ENCODE measurements around the gene RECQL5. TPM values are rescaled to one million over a fixed set of nuclear protein-coding genes. Genes with fewer than 3 reads are reported as not detected.

Gene RECQL5
- total and polyA plus RNA-seq, 2 donors (not counting 1 experiment from before 2014, with no cell fraction given), result 58.5 to 70.5 TPM

DNA sequence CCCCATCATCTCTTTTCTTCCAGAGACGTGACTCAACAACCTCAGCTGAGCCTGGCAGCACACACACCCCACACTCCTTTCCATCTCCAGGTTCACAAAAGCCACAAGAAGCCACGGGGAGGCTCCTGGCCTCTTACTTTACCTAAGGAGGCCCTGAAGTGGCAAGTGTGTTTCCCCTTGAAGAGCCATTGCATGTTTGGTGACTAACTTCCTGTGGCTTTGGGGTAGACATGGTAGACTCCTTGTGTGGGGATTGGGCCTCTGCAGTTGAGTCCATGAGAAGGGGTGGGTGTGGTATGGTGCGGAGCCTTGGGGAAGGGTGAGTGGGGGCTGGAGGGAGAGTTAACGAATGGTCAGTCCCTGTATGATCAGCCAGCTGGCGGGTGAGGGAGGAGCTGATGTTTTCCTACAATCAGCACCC lies 24.4 kb upstream of the RECQL5 start:
- Histone ChIP-seq H3K27ac (ENCODE audit: low read length in 2 of 2) (peak overlapping the region in 1 of 2 donors; percentile 90), H2AFZ (ENCODE audit: insufficient read depth, low read depth, low read length, poor library complexity, severe bottlenecking) (no peak overlapping the region), H3K9ac (ENCODE audit: low read length) (no peak overlapping the region), H3K4me2 (replicated peaks; ENCODE audit: low read depth, low read length, poor library complexity, severe bottlenecking) (no peak overlapping the region), H3K27me3 (replicated peaks in 1 of 4; ENCODE audit: control extremely low read depth in 1 of 4, control insufficient read depth in 3 of 4, insufficient read depth in 4 of 4, low read length in 3 of 4) (no peaks in the 10 kb centered on the region), H3K79me2 (ENCODE audit: control insufficient read depth, insufficient read depth, low read length) (peaks cover 86% of the 10 kb centered on the region), H3K36me3 (replicated peaks in 1 of 2; ENCODE audit: control extremely low read depth in 1 of 2, control insufficient read depth in 1 of 2, extremely low read depth in 1 of 2, insufficient read depth in 2 of 2, low read length in 1 of 2) (peaks cover 9 to 60% of the 10 kb centered on the region in 2 experiments), H4K20me1 (ENCODE audit: control insufficient read depth, insufficient read depth, low read length, poor library complexity, severe bottlenecking) (peaks cover 69% of the 10 kb centered on the region), H3K4me1 (ENCODE audit: control insufficient read depth in 2 of 2, insufficient read depth in 2 of 2, low read length in 2 of 2) (peaks cover 43 to 51% of the 10 kb centered on the region in 2 donors), H3K4me3 (ENCODE audit: control extremely low read depth in 1 of 5, extremely low read depth in 1 of 5, insufficient read depth in 1 of 5, low read depth in 2 of 5, low read length in 4 of 5) (no peak overlapping the region), H3K9me3 (ENCODE audit: control extremely low read depth in 1 of 3, control insufficient read depth in 2 of 3, insufficient read depth in 1 of 3, low read length in 2 of 3) (no peaks in the 10 kb centered on the region)
- no peak for ATAC-seq (ENCODE audit: low read depth)
- 12% methylated on average over 3 of the region's 5 CpGs for WGBS (ENCODE audit: insufficient coverage)
- H3K27ac Mint-ChIP-seq, result peak overlapping the region; percentile 83
- DNase-seq, result no peak
- CTCF ChIA-PET, result interaction anchor here (1.1 to 2.0 kb wide), 3 partner anchors 17 to 56 kb away, joined by 3 to 7 read pairs (median 3); no protein-coding TSS in a partner anchor
- H3K4me3 Mint-ChIP-seq, result no peak overlapping the region
- POLR2A ChIA-PET, result no interaction called here
- intact Hi-C loops (cut with micrococcal nuclease), result no loop called here
- no peaks in the 10 kb centered on the region for H3K9me3 Mint-ChIP-seq (ENCODE audit: insufficient read depth)
- no peaks in the 10 kb centered on the region for H3K27me3 Mint-ChIP-seq
- no peak for TF ChIP-seq EZH2 (IDR thresholded peaks at IDR 0.05; ENCODE audit: borderline replicate concordance, insufficient read depth, low read depth, low read length, poor library complexity, severe bottlenecking)
- TF ChIP-seq, protein P1, sequence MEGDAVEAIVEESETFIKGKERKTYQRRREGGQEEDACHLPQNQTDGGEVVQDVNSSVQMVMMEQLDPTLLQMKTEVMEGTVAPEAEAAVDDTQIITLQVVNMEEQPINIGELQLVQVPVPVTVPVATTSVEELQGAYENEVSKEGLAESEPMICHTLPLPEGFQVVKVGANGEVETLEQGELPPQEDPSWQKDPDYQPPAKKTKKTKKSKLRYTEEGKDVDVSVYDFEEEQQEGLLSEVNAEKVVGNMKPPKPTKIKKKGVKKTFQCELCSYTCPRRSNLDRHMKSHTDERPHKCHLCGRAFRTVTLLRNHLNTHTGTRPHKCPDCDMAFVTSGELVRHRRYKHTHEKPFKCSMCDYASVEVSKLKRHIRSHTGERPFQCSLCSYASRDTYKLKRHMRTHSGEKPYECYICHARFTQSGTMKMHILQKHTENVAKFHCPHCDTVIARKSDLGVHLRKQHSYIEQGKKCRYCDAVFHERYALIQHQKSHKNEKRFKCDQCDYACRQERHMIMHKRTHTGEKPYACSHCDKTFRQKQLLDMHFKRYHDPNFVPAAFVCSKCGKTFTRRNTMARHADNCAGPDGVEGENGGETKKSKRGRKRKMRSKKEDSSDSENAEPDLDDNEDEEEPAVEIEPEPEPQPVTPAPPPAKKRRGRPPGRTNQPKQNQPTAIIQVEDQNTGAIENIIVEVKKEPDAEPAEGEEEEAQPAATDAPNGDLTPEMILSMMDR (IDR thresholded peaks at IDR 0.05), result no peak
- H3K4me1 Mint-ChIP-seq, result peaks cover 51% of the 10 kb centered on the region

DNA sequence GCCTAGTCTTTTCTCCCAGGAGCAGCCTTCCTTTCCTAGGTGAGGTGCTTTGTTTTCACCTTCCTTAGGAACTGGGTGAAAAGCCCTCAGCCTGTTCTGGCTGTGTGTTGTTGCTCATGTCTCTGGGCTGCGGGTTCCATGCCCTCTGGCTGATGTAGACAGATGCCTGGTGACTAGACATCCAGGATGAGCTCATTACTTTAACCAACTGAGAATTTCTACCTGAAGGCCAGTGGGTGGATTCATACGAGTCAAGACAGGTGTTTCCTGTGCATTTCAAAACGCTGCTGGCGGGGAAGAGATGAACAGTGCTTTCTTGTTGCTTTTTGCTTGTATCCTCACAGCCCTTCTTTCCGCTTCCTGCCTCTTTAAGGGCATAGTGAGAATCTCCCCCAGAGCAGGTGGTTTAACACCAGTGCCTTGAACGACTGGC lies 22.5 kb upstream of the RECQL5 start:
- Mint-ChIP-seq H3K27ac (peak overlapping the region; percentile 97), H3K9me3 (ENCODE audit: insufficient read depth) (no peaks in the 10 kb centered on the region), H3K4me3 (peak overlapping the region; percentile 74), H3K4me1 (peaks cover 64% of the 10 kb centered on the region), H3K27me3 (no peaks in the 10 kb centered on the region)
- peaks cover 47 to 64% of the 10 kb centered on the region in 2 donors for H3K4me1 ChIP-seq (ENCODE audit: control insufficient read depth in 2 of 2, insufficient read depth in 2 of 2, low read length in 2 of 2)
- DNase-seq (peak; percentile 82), ATAC-seq (ENCODE audit: low read depth) (peak; percentile 79)
- H3K4me2 ChIP-seq (replicated peaks; ENCODE audit: low read depth, low read length, poor library complexity, severe bottlenecking), result peak overlapping the region; percentile 71
- H3K9me3 ChIP-seq (ENCODE audit: control extremely low read depth in 1 of 3, control insufficient read depth in 2 of 3, insufficient read depth in 1 of 3, low read length in 2 of 3), result no peaks in the 10 kb centered on the region
- peaks cover 6 to 53% of the 10 kb centered on the region in 2 experiments for H3K36me3 ChIP-seq (replicated peaks in 1 of 2; ENCODE audit: control extremely low read depth in 1 of 2, control insufficient read depth in 1 of 2, extremely low read depth in 1 of 2, insufficient read depth in 2 of 2, low read length in 1 of 2)
- peak overlapping the region in 2 of 5 experiments; percentile 9 to 12 for H3K4me3 ChIP-seq (ENCODE audit: control extremely low read depth in 1 of 5, extremely low read depth in 1 of 5, insufficient read depth in 1 of 5, low read depth in 2 of 5, low read length in 4 of 5)
- no peaks in the 10 kb centered on the region for H3K27me3 ChIP-seq (replicated peaks in 1 of 4; ENCODE audit: control extremely low read depth in 1 of 4, control insufficient read depth in 3 of 4, insufficient read depth in 4 of 4, low read length in 3 of 4)
- 0% methylated on average over 3 of the region's 6 CpGs for WGBS (ENCODE audit: insufficient coverage)
- H3K79me2 ChIP-seq (ENCODE audit: control insufficient read depth, insufficient read depth, low read length), result peaks cover 88% of the 10 kb centered on the region
- no peak for TF ChIP-seq EZH2 (IDR thresholded peaks at IDR 0.05; ENCODE audit: borderline replicate concordance, insufficient read depth, low read depth, low read length, poor library complexity, severe bottlenecking)
- TF ChIP-seq, protein P1 (IDR thresholded peaks at IDR 0.05), result no peak
- ChIA-PET CTCF (interaction anchor here (0.5 to 2.4 kb wide), 4 partner anchors 13 to 397 kb away, joined by 3 to 8 read pairs (median 4); partner anchors contain the start of gene SMIM5), POLR2A (interaction anchor here (0.6 kb wide), 2 partner anchors 22 to 23 kb away, joined by 4 to 5 read pairs; partner anchors contain the start of gene RECQL5)
- no peak overlapping the region for H2AFZ ChIP-seq (ENCODE audit: insufficient read depth, low read depth, low read length, poor library complexity, severe bottlenecking)
- peak overlapping the region; percentile 88 to 90 for H3K27ac ChIP-seq (ENCODE audit: low read length in 2 of 2)
- peaks cover 67% of the 10 kb centered on the region for H4K20me1 ChIP-seq (ENCODE audit: control insufficient read depth, insufficient read depth, low read length, poor library complexity, severe bottlenecking)
- H3K9ac ChIP-seq (ENCODE audit: low read length), result peak overlapping the region; percentile 44
- intact Hi-C loops (cut with micrococcal nuclease), result no loop called here
